HCEC 1CT (cell line): Measurements from ENCODE around the gene MRPS27.

Experiments
- DNase-seq: peaks from one replicate; pipeline ENCODE4 v3.0.0-alpha.2; 2017

Gene MRPS27

DNA sequence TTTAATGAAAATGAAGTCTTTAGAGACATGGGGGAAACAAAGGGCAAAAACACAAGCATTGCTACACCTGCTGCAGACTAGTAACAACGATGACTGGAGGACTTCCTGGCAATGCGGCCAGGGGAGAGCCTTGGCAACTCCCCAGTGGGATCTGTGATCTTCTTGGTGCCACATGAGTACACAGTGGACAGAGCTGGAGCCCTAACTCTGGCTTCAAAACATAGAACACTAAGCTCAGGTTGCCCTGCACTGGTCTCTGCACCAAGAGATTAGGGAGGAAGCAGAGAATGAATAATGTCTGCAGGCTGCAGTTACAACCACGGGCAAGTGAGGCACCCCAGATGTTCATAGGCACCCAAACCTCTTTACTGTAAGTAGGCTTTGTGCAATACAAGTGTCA, 91.1 kb downstream of the MRPS27 start:
- no peak for DNase-seq

- DNase-seq: no peak
Measured at GRCh38 chr5:72226950-72227349, 93.1 kb downstream of the MRPS27 start.

- DNase-seq: no peak
Measured at GRCh38 chr5:72225741-72226140, 94.3 kb downstream of the MRPS27 start.

DNA sequence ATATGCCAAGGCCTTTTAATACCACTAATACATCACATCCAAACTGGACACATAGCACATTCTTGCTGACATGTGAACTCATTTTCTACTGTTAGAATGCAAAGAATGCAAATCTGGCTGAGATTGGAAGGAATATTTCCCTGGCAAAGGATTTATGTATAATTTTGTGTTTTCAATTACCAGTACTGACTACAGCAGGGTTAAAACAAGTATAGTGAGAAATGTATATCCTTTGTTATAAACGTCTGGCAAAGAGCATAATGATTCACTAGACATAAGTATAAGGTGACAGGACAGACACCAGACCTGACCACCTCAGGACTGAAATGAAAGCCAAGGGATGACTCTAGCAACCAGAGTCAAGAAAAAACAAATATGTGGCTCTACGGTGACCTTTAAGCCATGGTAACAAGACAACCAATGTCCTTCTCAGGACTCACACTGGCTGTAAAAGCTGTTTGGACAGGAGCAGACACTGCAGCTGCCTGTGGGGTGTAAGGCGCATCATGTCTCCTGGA, 95.0 kb downstream of the MRPS27 start:
- DNase-seq: no peak

DNA sequence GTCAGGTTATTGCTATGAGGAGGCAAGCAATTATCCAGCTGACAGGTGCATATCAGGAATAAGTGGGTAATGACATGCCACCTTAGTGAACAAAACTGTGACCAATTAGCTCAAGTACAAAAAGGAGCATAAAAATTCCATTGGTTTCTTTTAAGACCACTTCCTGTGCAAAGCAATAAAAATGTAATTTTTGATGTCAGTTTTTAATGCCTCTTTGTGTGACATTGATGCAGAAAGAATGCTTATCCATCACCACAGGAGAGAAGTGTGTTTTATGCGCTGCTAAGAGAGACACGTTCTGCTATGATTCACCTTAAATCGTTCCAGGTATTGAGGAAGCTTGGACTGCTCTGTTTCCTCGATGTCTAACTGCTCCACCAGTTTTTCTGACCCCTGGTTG, 96.7 kb downstream of the MRPS27 start:
- no peak for DNase-seq

- DNase-seq: no peak
Measured at GRCh38 chr5:72222521-72222920, 97.5 kb downstream of the MRPS27 start.

DNA sequence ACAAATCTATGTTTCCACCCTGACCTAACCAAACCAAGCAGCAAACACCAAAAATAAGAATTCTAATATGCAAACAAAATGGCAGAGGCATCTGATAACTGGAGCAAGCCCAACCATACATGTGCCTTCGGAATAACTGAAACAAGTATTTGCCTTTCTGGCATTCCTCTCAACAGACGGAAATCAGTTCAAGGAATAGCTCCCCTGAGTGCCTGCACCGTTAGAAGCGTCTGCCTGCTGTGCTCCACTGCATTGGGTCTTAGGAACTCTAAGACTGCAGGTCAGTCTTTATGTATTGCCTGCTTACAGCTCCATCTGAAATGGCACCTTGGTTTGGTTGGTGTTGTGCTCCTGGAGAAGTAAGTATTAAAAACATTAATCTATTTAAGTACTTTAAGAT, 98.5 kb downstream of the MRPS27 start:
- no peak for DNase-seq

DNA sequence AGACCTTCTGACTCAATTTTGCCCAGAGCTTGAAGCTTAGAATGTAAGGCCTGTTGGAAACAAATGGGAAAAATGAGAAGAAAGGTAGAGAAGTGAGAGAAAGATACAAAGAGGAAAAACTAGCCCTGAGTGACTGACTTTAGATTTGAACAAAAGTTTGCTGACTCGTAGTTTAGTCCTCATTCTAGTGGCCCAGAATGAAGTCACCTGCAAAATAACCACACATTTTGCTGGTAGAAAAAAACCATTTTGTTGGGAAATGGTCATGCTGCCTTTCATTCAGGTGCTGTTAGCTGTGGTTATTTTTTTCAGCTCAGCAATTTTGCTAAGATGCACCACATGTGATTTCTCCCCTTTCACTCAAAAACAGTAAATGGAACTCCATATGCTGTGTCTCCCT, 98.9 kb downstream of the MRPS27 start:
- no peak for DNase-seq

DNA sequence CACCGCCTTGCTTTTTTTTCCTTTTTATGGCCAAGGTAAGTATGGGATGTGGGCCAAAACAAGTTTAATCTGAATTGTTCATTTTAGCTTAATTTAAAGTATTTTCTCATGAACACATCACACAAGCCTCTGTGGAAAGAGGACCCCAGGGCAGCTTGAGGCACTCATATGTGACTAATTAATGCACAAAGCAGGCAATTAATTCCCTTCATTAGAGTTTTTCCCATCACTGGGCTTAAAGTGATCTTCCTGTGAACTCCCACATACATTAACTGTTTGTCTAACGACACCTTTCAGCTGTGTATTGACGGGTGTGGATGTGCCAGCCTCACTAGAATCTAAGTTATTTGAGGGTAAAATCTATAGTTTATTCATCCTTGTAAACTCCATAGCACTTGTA, 103.3 kb downstream of the MRPS27 start:
- no peak for DNase-seq

DNA sequence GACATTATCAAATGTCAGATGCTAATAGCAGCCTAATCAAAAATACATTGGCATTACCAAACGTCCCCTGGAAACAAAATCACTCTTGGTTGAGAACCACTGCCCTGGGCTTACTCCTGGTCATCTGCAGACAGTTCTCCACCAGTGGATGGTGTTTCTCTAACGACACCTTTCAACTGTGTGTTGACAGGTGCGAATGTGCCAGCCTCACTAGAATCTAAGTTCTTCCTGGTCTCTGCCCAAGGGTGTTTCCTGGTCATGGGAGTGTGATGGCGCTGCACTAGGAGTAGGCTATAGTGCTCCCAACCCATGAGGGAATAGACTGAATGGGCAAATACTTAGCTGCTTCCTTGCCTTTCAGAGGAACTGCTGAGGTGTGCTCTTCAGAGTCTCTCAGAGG, 105.9 kb downstream of the MRPS27 start:
- no peak for DNase-seq

- DNase-seq: no peak
Measured at GRCh38 chr5:72213482-72213881, 106.6 kb downstream of the MRPS27 start.

GRCh38 chr5:72212171-72212570, 107.9 kb downstream of the MRPS27 start:
- no peak for DNase-seq

- DNase-seq: peak; percentile 92
Measured at GRCh38 chr5:72210888-72211678, 109.0 kb downstream of the MRPS27 start.

DNA sequence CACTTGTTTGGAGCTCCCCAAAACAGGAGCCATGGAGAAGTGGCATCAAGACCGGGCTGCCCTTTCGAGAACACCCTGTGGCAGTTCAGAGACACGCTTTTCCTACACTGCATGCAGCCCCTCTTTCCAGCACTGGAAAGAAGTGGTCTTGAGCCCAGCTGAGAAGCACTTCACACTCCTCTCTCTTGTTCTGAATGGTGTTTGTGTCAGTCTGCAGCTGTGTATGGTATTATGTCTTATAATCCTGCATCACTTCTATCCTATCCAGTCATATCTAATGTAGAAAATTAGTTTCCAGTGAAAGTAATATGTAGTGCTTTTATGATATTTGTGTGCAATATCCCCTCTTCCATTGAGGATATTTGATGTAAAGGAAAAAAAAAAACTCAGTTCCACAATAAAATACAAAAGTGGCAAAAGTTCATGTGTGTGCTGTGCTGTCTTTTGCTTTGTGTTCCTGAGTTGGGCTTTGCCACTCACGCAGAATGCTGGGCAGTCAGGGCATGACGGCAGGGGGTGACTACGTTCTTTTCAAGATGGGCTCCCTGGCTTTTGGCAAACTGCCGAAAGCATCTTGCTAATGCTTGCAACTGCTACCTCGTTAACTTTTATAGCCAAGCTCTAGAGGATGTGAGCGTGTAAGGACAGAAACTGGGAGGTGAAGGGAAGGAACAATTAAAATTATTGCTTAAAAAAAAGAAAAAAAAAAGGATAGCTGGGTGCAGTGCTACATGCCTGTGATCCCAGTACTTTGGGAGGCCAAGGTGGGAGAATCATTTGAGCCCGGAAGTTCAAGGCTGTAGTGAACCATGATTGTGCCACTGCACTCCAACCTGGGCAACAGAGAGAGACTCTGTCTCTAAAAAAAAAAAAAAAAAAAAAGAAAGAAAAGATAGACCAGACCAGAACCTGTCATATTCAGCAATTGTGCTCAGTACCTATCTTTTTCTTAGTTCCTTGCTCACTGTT, 110.6 kb downstream of the MRPS27 start:
- DNase-seq: no peak

DNA sequence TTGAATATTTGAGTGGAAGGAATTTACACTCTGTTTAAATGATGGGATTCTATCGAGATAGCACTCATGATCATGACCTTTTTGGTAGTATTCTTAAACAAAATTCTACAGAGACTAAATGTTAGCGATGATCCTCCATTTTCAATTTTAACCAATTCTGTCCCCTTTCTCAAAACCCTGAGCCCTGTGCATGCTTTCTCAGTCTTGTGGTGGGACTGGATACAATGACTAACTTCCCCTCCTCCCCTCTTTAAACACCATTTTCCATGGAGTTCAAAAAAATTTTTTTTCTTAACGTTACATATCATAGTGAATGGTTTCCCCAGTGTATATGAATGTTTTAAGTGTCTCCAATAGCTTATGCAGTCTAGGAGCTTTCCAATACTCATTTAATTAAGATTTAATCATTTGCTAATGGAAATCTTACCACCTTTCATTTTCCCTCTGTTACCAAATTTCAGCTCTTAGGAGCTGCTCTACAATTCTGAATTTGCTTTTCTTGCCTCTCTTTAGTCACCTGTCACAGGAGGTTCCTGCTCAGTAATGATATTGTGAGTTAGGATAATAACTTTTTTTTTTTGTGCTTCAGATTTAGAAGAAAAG, 111.6 kb downstream of the MRPS27 start:
- no peak for DNase-seq

DNA sequence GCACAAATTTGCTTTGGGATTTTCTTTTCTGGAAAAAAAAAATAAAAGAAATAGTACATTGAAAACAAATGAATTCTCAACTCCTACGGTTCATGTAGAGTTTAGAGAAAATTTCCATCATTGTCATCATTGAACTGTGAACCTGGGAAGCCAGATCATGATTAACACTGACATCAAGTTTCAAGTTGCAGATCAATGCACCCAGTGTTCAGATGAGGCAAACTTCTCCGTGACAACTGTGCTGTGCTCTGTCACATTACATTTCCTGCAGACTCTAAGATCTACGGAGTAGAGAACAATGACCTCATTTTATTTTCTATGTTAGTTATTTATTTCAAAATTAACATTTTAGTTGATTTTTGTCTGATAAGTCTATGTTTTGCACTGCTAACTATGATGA, 113.0 kb downstream of the MRPS27 start:
- DNase-seq: no peak

GRCh38 chr5:72206160-72206559, 113.9 kb downstream of the MRPS27 start:
- DNase-seq: no peak

DNA sequence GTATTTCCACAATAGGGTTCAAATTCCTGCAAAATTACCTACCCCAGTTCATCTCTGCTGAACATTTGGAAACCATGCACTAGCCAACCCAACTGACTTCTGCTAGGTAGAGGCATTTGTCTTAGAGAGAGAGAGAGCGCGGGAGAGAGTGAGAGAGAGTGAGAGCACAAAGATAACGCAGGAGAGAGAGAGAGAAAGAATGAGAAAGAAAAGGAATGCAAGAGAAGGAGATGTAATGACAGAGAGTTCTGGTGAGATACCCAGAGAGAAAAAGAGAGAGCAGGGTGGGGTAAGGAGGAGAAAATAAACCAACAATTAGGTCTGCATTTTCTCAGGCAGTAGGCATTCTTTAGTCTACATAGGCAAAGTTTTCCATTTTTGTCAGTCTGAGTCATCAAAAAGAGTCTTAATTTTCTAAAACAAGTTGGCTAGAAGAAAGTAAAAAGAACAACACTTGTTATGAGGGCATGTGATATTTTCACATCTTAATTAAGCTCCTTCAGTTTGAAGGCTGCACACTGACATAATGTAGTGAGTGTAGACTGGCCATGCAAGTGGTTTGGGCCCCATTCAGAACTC, 114.5 kb downstream of the MRPS27 start:
- peak; percentile 20 for DNase-seq

DNA sequence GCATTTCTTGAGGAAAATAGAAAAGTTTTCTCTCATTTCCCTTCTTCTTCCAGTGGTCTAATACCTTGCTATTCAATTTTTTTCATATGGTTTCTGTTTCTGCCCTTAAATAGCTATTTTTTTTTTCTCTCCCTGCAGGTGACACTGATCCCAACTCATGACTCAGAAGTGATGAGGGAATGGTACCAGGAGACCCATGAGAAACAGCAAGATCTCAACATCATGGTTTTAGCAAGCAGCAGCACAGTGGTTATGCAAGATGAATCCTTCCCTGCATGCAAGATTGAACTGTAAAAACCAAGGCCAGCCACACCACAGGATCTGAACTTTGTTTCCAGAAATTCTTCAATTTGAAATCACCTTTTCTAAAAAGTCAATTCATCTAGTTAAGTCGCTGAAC, 115.1 kb downstream of the MRPS27 start:
- DNase-seq: no peak

GRCh38 chr5:72203251-72203845, 116.7 kb downstream of the MRPS27 start:
- no peak for DNase-seq

GRCh38 chr5:72202331-72202825, 117.7 kb downstream of the MRPS27 start:
- DNase-seq: no peak

GRCh38 chr5:72199681-72200080, 120.4 kb downstream of the MRPS27 start:
- no peak for DNase-seq
